Measurements from ENCODE around the gene MTHFS. TPM values are rescaled to one million over a fixed set of nuclear protein-coding genes. Genes with fewer than 3 reads are reported as not detected.
A peak's percentile ranks its signal among the peaks of the same experiment; 100 is the strongest.

Gene MTHFS
- total RNA-seq, 4 donors from 2014 or later = 4.3 to 10.9 (median 10.2) TPM

DNA sequence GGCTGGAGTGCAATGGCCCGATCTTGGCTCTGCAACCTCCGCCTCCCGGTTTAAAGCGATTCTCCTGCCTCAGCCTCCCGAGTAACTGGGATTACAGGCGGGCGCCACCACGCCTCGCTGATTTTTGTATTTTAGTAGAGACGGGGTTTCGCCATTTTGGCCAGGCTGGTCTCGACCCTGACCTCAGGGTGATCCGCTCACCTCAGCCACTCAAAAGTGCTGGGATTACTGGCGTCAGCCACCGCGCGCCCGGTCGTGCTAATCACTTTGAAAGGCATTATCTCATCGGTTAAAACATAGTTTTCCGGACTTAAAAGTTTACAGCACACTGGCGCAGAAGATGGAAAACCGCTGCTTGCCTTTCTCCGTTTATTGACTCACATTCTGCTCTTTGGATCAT is 27.6 kb upstream of the MTHFS start:
- TF ChIP-seq POLR2AphosphoS5 (IDR thresholded peaks at IDR 0.05) (no peak), POLR2A (IDR thresholded peaks at IDR 0.05) (no peak), EP300 (IDR thresholded peaks at IDR 0.05) (no peak)
- TF ChIP-seq, protein P1, sequence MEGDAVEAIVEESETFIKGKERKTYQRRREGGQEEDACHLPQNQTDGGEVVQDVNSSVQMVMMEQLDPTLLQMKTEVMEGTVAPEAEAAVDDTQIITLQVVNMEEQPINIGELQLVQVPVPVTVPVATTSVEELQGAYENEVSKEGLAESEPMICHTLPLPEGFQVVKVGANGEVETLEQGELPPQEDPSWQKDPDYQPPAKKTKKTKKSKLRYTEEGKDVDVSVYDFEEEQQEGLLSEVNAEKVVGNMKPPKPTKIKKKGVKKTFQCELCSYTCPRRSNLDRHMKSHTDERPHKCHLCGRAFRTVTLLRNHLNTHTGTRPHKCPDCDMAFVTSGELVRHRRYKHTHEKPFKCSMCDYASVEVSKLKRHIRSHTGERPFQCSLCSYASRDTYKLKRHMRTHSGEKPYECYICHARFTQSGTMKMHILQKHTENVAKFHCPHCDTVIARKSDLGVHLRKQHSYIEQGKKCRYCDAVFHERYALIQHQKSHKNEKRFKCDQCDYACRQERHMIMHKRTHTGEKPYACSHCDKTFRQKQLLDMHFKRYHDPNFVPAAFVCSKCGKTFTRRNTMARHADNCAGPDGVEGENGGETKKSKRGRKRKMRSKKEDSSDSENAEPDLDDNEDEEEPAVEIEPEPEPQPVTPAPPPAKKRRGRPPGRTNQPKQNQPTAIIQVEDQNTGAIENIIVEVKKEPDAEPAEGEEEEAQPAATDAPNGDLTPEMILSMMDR (IDR thresholded peaks at IDR 0.05) = no peak
- no peak for DNase-seq (ENCODE audit: low spot score in 2 of 2)
- WGBS = 94% methylated on average over 24 of the region's 24 CpGs
- Histone ChIP-seq H3K4me3 (peak overlapping the region; percentile 93), H3K36me3 (peaks cover 15% of the 10 kb centered on the region), H3K9me3 (peaks cover 23% of the 10 kb centered on the region), H3K27me3 (no peaks in the 10 kb centered on the region), H3K27ac (peak overlapping the region; percentile 90), H3K4me1 (peaks cover 13% of the 10 kb centered on the region)

DNA sequence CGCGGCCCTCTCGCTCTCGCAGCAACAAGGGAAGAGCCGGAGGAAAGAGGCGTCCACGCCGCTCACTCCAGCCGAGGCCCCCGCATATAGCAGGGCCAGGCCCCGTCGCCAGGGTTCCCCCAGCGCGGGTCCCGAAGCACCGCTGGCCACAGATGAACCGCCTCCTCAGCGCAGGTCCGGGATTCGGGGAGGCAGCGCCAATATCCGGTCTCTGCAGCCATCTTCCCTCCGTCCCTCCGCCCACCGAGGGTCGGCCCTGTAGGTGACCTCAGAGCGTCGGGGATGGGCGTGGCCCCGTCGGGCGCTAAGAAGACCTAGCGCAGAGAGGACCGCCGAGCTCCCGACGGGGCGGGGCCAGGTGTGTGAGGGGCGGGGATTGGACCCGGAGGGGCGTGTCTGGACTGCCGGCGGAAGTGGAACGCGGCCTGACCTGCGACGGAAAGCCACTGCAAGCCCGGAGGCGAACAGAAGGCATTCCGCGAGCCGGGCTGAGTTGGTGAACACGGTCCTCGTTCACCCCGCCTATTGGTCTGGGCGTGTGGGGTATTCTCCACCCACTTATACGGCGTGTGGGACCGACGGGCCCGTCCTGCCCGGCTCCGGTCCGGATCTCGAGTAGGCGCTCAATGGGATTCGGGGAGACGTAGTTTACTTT is 26.8 kb upstream of the MTHFS start:
- H3K9me3 ChIP-seq = peaks cover 30% of the 10 kb centered on the region
- H3K4me3 ChIP-seq = peak overlapping the region; percentile 93
- peaks cover 13% of the 10 kb centered on the region for H3K4me1 ChIP-seq
- TF ChIP-seq, protein P1 (IDR thresholded peaks at IDR 0.05) = no peak
- TF ChIP-seq EP300 (IDR thresholded peaks at IDR 0.05) (no peak), POLR2A (IDR thresholded peaks at IDR 0.05) (peak in 1 of 2 donors; percentile 62), POLR2AphosphoS5 (IDR thresholded peaks at IDR 0.05) (peak in 1 of 3 donors; percentile 11)
- peak overlapping the region; percentile 90 for H3K27ac ChIP-seq
- DNase-seq (ENCODE audit: low spot score in 2 of 2) = peak; percentile 94
- H3K36me3 ChIP-seq = peaks cover 18% of the 10 kb centered on the region
- no peaks in the 10 kb centered on the region for H3K27me3 ChIP-seq
- 0% methylated on average over 20 of the region's 68 CpGs for WGBS

DNA sequence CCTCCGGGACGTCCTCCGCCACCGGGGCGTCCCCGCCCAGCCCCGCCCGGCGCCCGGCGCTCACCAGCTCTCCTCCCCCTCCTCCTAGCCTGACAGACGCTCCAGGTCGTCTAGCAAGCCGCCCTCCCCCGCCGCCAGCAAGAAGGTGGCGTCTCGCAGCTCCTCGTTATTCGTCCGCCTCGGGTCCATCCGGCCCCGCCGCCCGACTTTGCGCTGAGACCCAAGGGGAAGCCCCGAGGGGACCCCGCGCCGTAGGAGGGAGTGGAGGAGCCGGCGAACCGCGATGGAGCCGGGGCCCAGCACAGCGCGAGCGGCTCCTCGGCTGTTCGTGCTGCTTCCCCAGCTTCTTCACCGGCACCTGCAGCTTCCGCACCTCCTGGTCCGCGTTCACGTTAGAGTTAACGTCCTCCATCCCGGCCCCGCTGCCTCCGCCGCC is 26.3 kb upstream of the MTHFS start:
- peak; percentile 77 to 82 for DNase-seq (ENCODE audit: low spot score in 2 of 2)
- Histone ChIP-seq H3K36me3 (peaks cover 18% of the 10 kb centered on the region), H3K4me1 (peaks cover 13% of the 10 kb centered on the region), H3K27me3 (no peaks in the 10 kb centered on the region), H3K27ac (peak overlapping the region; percentile 90), H3K9me3 (peaks cover 35% of the 10 kb centered on the region), H3K4me3 (peak overlapping the region; percentile 93)
- TF ChIP-seq, protein P1 (IDR thresholded peaks at IDR 0.05) = no peak
- peak in 1 of 2 donors; percentile 17 for TF ChIP-seq POLR2A (IDR thresholded peaks at IDR 0.05)
- no peak for TF ChIP-seq EP300 (IDR thresholded peaks at IDR 0.05)
- no peak for TF ChIP-seq POLR2AphosphoS5 (IDR thresholded peaks at IDR 0.05)
- 2% methylated on average over 40 of the region's 51 CpGs for WGBS

DNA sequence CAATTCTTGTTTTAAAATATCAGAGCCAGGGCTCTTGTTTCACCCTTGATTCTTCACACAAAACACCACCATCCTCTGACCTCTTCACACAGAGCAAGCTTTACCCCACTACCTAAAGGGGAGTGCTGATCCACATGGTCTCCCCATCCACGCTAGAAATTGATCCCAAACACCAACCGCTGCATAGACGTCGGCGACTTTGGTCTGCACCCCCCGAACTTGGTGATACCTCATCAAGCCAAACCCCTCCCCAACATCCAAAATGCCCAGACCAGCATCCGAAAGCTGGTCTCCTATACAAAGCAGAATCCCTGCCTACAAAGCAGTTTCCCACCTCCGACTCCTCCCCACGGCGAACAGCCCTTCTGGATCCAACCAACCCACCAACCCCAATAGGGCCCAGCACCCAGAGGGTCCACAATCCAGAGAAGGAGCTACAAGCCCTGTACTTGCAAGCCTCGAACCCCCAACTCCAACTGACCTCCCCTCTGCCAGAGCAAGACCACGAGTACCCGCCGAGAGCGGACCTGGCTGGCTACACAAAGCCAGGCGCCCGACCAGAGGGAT is 25.8 kb upstream of the MTHFS start:
- TF ChIP-seq, protein P1 (IDR thresholded peaks at IDR 0.05) = no peak
- TF ChIP-seq EP300 (IDR thresholded peaks at IDR 0.05) (no peak), POLR2A (IDR thresholded peaks at IDR 0.05) (no peak), POLR2AphosphoS5 (IDR thresholded peaks at IDR 0.05) (no peak)
- no peak for DNase-seq (ENCODE audit: low spot score in 2 of 2)
- Histone ChIP-seq H3K4me3 (peak overlapping the region; percentile 93), H3K27me3 (no peaks in the 10 kb centered on the region), H3K9me3 (peaks cover 40% of the 10 kb centered on the region), H3K27ac (peak overlapping the region; percentile 90), H3K4me1 (peaks cover 13% of the 10 kb centered on the region), H3K36me3 (peaks cover 18% of the 10 kb centered on the region)
- WGBS = 42% methylated on average over 10 of the region's 17 CpGs

DNA sequence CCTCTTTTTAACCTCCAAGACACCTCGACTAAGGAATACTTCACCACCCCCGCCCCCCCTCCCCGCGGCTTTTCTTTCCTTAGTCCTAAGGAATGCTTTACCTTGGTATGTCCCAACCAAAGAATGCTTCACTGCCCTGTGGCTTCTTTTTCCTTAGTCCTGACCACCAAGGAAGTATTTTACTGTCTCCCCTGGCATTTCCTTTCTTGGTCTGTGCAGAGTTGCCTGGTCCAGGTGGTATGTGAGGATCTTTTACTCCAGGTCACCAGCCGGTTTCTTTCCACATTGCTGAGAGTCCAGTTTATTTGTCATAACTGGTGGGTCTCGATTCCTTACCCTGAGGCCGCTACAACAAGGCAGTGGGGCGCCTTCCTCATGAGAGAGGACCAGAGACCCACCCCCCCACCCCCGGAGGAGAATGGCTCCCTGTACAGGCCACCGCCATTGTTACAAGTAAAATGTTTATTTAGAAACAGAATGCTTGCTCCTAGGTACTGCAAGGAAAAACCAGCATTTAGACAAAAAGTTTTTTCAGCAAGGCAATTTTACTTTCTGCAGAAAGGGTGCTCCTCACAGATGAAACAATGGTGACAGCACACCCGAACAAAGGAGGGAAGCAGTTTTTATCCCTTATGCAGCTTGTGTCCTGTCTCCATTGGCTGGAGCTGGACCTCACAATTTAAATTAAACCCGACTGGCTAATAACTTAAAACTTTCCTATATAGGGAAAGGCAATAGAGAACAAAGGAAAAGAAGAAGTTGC is 23.1 kb upstream of the MTHFS start:
- no peak for DNase-seq (ENCODE audit: low spot score in 2 of 2)
- H3K4me3 ChIP-seq = no peak overlapping the region
- peaks cover 13% of the 10 kb centered on the region for H3K4me1 ChIP-seq
- WGBS = over 99% methylated on average over 12 of the region's 12 CpGs
- TF ChIP-seq, protein P1 (IDR thresholded peaks at IDR 0.05) = no peak
- TF ChIP-seq POLR2A (IDR thresholded peaks at IDR 0.05) (no peak), POLR2AphosphoS5 (IDR thresholded peaks at IDR 0.05) (no peak), EP300 (IDR thresholded peaks at IDR 0.05) (no peak)
- peaks cover 18% of the 10 kb centered on the region for H3K36me3 ChIP-seq
- no peaks in the 10 kb centered on the region for H3K27me3 ChIP-seq
- no peak overlapping the region for H3K27ac ChIP-seq
- H3K9me3 ChIP-seq = peaks cover 61% of the 10 kb centered on the region
